Measurements from ENCODE around the gene PCNX3. TPM values are rescaled to one million over a fixed set of nuclear protein-coding genes. Genes with fewer than 3 reads are reported as not detected.

Gene PCNX3
- total RNA-seq, 3 donors from 2014 or later, result 13.4 to 21.0 (median 20.1) TPM

- H3K4me3 ChIP-seq, result no peak overlapping the region
- intact Hi-C loops (cut with DNase I; ENCODE audit: low total_unique reads), result no loop called here
- H3K9me3 ChIP-seq, result no peaks in the 10 kb centered on the region
- TF ChIP-seq POLR2AphosphoS5 (IDR thresholded peaks at IDR 0.05) (no peak), POLR2A (IDR thresholded peaks at IDR 0.05) (no peak), CTCF (IDR thresholded peaks at IDR 0.05) (no peak)
- peaks cover 0 to 4% of the 10 kb centered on the region in 2 donors for H3K4me1 ChIP-seq
- no peak overlapping the region for H3K27ac ChIP-seq
- no peak for DNase-seq (ENCODE audit: low spot score in 2 of 2)
- H3K36me3 ChIP-seq, result no peaks in the 10 kb centered on the region
- no peaks in the 10 kb centered on the region for H3K27me3 ChIP-seq
Measured at GRCh38 chr11:65596520-65596919, 19.1 kb upstream of the PCNX3 start.

GRCh38 chr11:65598258-65598699 is 17.3 kb upstream of the PCNX3 start:
- Histone ChIP-seq H3K27ac (no peak overlapping the region), H3K27me3 (no peaks in the 10 kb centered on the region), H3K36me3 (no peaks in the 10 kb centered on the region), H3K4me3 (no peak overlapping the region), H3K9me3 (no peaks in the 10 kb centered on the region), H3K4me1 (peaks cover 0 to 4% of the 10 kb centered on the region in 2 donors)
- intact Hi-C loops (cut with DNase I; ENCODE audit: low total_unique reads), result no loop called here
- DNase-seq (ENCODE audit: low spot score in 2 of 2), result no peak
- TF ChIP-seq POLR2A (IDR thresholded peaks at IDR 0.05) (no peak), POLR2AphosphoS5 (IDR thresholded peaks at IDR 0.05) (no peak), CTCF (IDR thresholded peaks at IDR 0.05) (no peak)

GRCh38 chr11:65599216-65599954 is 16.2 kb upstream of the PCNX3 start:
- no peaks in the 10 kb centered on the region for H3K4me1 ChIP-seq
- H3K4me3 ChIP-seq, result no peak overlapping the region
- no peaks in the 10 kb centered on the region for H3K36me3 ChIP-seq
- no peak for DNase-seq (ENCODE audit: low spot score in 2 of 2)
- no peaks in the 10 kb centered on the region for H3K27me3 ChIP-seq
- no peaks in the 10 kb centered on the region for H3K9me3 ChIP-seq
- intact Hi-C loops (cut with DNase I; ENCODE audit: low total_unique reads), result no loop called here
- no peak overlapping the region for H3K27ac ChIP-seq
- no peak for TF ChIP-seq POLR2A (IDR thresholded peaks at IDR 0.05)
- TF ChIP-seq POLR2AphosphoS5 (IDR thresholded peaks at IDR 0.05), result no peak
- TF ChIP-seq CTCF (IDR thresholded peaks at IDR 0.05), result no peak

- H3K27me3 ChIP-seq, result no peaks in the 10 kb centered on the region
- no peak overlapping the region for H3K27ac ChIP-seq
- H3K9me3 ChIP-seq, result no peaks in the 10 kb centered on the region
- TF ChIP-seq CTCF (IDR thresholded peaks at IDR 0.05) (no peak), POLR2A (IDR thresholded peaks at IDR 0.05) (no peak), POLR2AphosphoS5 (IDR thresholded peaks at IDR 0.05) (no peak)
- H3K4me1 ChIP-seq, result no peaks in the 10 kb centered on the region
- no peaks in the 10 kb centered on the region for H3K36me3 ChIP-seq
- DNase-seq (ENCODE audit: low spot score in 2 of 2), result no peak
- H3K4me3 ChIP-seq, result no peak overlapping the region
- intact Hi-C loops (cut with DNase I; ENCODE audit: low total_unique reads), result no loop called here
Measured at GRCh38 chr11:65599955-65600246, 15.7 kb upstream of the PCNX3 start.

GRCh38 chr11:65604258-65604657 is 11.3 kb upstream of the PCNX3 start:
- intact Hi-C loops (cut with DNase I; ENCODE audit: low total_unique reads), result no loop called here
- H3K4me1 ChIP-seq, result peaks cover 0 to 5% of the 10 kb centered on the region in 2 donors
- TF ChIP-seq POLR2AphosphoS5 (IDR thresholded peaks at IDR 0.05), result no peak
- TF ChIP-seq POLR2A (IDR thresholded peaks at IDR 0.05), result no peak
- TF ChIP-seq CTCF (IDR thresholded peaks at IDR 0.05), result no peak
- H3K27ac ChIP-seq, result no peak overlapping the region
- no peaks in the 10 kb centered on the region for H3K27me3 ChIP-seq
- no peak for DNase-seq (ENCODE audit: low spot score in 2 of 2)
- H3K9me3 ChIP-seq, result no peaks in the 10 kb centered on the region
- H3K36me3 ChIP-seq, result no peaks in the 10 kb centered on the region
- H3K4me3 ChIP-seq, result no peak overlapping the region
